T1000 (cell line): ENCODE data around the gene DAB2IP.

Source experiments
- DNase-seq: peaks from one replicate; lab custom pipeline; 2025; ENCODE audit warnings: mixed read lengths; lab: John Stamatoyannopoulos, UW

DAB2IP gene

DNA sequence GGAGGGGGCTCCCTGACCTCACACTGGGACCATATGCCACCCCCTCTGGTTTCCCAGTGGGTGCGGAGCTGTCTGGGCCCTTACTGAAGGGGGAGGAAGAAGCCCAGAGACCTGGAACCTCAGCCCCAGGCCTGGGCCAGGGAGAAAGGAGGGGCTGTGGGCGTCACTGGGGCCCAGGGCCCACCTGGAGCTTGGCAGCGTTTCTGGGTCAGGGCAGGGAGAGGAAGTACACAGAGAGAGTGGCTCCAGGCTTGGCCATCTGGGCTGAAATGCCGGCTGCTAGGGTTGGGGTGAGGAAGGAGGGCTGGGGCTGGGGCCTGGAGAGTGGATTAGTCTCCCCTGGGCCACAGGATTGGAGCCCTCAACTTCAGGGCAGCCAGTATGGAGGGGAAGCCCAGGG is 6.4 kb upstream of the DAB2IP start:
- DNase-seq: no peak

DNA sequence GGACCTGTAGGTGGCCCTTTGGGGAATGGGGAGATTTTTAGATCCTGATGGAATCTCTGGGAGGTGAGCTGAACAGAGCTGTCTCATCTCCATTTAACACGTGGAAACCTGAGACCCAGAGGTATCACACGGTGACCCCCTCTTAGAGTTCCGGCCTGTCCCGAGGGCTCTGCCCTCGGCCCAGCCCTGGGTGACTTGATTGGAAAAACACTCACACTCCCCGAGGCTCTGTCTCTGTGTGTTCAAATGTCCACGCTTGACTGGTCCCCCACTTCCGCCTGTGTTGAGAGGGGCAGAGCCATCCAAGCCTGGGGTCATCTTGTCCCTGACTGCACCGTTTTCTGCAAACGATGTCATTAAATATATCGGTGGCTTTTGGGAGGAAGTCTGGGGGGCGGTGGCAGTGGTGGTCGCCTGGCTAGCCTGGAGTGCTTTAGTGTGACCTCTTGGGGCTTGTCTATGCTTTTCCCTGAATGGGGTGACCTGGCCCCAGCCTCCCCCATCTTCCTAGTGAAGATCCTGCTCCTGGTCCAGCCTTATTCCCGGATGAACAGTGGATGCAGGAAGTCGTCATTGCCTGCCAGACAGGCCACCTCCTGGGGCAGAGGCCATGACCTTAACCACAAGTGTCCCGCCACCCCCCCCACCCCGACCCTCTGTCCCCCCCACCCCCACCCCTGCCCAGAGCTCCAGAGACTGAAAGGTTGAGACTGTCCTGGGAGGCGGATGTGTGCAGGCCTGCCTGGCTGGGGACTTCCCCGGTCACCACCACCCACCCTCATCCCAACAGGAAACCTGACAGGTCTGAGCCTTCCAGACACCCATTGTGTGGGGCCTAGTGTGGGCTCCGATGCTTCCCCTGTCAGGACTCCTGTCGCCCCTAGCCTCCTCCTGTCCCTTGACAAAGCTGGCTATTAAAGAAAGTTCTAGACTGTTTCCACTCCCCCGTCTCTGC is 5.3 kb upstream of the DAB2IP start:
- DNase-seq: no peak

DNA sequence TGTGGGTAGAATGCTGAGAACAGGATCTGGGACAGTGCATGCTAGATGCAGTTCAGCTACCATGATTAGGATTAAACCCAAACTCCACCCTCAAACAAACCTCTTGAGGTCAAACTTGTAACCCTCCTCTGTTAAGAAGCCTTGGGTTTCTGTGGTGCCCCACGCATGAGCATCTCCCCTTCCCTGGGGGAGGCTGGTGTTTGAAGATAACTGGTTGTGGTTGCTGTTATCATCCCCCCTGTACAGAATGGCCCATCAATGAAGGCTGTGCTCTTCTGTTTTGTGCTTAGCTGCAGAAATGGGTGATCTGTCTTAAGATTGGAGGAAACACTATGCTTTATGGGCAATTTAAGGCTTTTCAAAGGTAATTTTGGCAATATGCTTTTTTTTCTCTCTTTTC is 4.4 kb upstream of the DAB2IP start:
- DNase-seq: no peak

DNA sequence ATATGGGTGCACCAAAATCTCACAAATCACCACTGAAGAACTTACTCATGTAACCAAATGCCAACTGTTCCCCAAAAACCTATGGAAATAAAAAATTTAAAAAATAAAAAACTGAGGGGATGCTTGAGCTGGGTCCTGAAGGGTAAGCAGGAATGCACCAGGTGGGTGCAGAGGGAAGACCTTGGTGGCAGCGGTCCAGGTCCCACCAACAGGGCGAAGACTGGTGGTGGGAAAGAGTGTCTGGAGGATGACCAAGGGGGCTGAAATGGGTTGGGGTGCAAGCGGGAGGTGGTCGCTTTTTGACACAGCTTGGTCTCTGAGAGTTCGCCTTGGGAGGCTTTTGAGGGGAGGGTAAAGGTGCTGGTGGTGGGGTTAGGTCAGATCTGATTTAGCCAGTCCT is 3.3 kb upstream of the DAB2IP start:
- DNase-seq: no peak

DNA sequence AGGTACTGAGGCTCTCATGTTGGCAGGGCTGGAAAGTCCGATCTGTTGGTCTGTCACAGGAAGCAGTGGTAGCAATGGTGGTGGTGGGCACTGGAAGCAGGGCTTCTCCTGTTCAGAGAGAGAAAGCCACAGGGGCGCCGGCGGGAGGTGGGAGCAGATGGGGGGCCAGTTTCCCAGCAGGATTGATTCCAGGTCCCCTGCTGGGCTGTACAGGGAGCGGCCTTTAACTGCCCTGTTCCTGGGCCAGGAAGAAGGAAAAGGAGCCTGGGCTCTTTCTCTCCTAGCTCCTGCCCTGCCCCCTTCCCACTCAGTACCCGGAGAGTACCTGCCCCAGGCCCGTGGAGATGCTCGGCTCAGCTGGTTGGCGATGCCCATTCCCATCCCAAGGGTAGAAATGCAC is 2.6 kb upstream of the DAB2IP start:
- DNase-seq: no peak

DNA sequence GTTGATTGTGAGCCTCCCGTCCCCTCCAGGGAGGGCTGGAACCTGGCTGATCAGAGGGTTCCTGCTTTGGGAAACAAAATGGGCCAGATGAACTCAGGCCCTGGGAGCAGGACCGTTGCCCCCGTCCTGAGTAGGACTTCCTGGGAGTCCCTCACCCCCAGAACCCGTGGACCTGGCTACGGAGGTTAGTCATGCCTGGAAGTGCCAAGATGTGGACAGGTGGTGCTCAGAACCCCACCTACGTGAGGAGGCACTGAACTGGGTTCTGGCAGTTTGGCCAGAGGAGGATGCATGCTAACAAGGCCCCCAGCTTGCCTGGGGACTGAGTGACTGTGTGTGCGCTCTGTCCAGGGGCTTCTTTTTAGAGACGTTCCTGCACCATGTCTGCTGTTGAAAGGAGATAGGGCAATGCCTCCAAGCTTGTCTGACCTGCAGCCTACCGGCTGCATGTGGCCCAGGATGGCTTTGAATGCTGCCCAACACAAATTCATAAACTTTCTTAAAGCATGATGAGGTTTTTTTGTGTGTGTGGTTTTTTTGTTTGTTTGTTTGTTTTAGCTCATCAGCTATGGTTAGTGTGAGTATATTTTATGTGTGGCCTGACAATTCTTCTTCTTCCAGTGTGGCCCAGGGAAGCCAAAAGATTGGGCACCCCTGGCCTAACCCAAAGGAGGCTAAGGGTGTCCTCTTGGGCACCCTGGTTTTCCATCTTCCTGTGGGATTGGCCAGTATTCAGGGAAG is 1.8 kb upstream of the DAB2IP start:
- DNase-seq: no peak

DNA sequence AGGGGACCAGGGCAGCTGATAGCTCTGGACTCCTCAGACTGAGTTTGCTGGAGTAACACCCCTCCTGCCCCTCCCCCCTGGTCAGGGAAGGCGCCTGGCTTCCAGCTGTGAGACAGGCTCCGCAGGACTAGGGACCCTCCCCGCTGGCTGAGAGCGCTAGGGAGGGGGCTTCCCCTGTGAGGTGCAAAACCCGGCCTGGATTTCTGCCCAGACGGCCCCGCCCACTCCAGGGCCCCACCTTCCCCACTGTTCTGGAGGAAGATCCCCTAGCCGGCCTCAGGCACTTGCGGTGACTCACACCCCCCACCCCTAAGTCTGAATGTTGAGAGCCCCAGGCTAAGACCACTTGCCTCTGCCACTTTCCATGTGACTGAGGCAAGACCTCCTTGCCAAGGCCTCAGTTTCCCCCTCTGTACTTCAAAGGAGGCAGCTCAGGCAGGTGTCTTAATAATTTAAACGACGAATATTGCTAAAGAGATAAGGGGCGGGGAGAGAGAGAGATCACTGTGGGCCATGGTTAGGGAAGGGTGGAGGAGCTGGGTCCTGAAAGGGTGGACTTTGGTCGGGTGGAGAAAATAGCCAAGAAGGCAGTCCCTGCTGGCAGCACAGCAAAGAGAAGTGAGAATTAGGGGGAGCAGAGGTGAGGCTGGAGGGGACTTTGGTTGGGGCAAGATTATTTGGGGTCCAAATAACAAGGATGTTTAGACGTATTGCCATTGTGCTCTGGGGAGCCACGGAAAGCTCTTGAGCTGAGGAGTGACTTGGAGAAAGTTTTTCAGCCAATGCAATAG is 1.0 kb upstream of the DAB2IP start:
- DNase-seq: no peak

DNA sequence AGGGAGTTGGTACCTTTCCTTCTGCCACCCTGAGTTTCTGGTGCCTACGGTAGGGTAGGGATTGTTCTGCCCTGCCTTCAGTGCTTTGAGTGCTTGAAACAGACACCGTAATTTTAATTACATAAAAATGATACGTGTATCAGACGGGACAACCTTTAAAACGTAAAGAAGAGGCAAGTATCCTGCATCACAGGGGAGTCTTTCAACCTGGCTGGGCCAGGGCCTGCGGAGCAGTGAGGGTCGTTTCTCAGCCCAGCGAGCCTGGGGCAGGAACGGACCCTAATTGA is 483 bp upstream of the DAB2IP start:
- no peak for DNase-seq

DNA sequence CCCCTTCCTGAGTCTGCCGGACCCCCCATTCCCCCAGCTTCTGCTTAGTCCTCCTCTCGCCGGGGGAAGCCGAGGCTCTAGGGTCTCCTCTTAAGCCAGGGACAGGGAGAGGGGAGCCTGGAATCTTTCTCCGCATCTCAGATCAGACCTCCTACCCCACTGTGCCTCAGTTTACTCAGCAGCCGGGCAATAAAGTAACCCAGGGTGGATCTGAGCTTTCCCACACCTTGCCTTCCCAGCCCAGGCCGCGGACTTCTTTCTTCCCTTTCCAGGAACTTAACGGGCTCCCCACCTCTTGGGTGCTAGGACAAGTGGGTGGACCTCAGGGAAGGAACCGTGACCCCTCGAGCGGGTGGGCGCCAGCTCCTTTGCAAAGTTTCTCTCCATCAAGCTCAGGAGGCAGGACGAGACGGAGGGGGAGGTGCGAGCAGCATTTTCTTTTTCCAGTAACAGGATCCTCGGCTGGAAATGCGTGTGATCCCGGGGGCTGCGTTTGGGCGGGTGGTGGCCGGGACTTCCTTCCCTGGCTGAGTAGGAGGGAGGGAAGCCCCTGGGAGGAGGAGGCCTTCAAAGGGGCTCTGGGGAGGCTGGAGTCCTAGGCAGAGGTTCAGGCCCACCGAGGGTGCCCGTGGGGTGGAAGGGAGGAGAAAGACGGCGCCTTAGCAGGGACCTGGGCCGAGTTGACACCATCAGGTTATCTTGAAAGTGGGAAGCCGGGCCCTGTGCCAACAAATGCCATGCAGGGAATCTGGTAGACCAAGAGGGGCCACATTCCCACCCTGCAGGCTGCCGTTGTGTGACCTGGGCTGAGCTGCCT is 795 bp downstream of the DAB2IP start:
- DNase-seq: no peak

DNA sequence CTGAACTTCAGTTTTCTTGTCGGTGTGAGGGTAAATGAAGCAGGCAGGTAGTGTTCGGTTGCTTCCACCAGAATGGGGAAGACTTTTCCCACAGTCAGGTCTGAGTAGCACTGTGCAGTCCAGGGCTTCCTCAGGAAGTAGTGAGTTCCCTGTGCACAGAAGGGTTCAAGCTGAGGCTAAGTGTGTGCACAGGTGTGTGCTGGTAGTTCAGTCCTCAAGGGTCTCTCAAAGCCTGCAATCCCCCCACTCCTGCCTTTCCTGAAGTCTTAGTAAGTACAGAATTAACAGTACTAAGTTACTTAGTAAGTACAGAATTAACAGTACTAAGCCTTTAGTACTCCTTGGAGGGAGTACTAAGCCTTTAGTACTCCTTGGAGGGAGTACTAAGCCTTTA is 1.4 kb downstream of the DAB2IP start:
- no peak for DNase-seq

DNA sequence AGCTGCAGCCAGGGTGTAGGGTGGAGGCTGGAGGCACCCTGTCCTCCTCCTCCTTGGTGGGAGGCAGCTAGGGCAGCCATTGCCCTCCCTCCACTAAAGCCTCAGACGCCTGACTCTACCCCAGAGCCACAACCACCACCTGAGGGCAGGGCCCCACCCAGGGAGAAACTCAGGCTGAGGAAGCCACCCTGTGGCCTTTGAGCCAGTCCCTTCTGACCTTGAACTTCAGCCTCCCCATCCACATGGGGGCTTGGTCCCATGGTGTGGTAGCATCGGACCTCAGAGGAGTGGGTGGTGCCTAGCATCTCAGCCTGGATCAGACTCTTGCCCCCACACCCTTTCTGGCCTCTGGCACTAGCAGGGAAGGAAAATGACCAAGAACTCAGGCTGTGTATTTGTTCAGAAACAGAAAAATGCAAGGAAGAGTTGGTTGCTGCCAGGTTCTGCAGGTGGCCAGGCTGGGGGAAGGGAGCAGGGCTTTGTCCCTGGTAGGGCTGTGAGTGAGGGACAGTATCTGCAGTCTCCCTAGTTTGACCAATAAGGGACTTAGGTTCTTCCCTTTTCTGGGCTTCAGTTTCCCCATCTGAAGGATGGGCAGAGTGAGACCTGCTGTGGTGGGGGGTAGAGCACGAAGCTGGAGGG is 3.2 kb downstream of the DAB2IP start:
- DNase-seq: no peak

DNA sequence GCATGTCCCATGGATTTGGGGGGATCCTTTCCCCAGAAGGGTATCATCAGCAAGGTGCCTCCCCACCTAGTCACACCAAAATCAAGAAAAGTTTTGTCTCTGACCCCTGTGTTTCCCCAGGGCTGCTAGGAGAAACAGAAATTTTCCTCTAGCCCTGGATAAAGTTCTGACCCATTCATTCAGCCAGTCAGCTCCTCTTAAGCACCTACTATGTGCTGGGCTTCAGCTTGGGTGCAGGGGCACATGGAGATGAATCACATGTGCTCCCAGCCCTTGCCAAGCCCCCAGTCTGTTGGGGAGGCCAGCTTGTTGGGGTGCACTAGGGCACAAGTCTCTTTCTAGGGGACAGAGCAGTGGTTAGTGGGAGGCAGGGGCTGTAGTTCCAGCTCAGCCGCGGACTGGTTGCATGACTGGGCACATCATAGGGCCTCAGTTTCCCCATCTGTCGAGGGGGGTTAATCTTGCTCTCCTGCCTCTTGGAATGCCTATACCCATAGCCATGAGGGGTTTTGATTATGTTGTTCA is 3.9 kb downstream of the DAB2IP start:
- DNase-seq: no peak

DNA sequence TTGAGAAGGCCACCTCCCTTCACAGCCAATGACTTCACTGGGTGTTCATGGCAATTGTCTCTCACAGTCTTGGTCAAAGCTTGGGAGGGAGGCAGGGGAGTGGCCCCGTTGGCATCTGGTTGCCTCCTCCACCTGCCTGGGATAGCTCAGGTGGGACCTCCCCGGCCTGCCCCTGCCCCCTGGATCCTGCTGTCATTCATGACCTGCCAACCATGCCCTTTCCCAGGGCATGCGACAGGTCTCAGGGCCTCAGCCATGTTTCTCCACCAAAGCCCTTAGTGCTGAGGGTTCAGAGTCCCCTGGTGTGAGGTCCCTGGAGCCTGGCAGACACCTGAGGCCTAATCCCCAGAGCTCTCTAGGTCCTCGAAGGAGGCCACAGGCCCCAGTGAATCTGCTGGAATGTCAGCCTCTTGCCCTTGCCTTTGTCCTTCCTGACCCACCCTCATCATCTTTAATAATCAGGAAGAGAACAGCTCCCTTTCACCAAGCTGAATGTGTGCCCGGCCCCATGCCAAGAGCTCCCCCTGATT is 5.6 kb downstream of the DAB2IP start:
- DNase-seq: no peak

DNA sequence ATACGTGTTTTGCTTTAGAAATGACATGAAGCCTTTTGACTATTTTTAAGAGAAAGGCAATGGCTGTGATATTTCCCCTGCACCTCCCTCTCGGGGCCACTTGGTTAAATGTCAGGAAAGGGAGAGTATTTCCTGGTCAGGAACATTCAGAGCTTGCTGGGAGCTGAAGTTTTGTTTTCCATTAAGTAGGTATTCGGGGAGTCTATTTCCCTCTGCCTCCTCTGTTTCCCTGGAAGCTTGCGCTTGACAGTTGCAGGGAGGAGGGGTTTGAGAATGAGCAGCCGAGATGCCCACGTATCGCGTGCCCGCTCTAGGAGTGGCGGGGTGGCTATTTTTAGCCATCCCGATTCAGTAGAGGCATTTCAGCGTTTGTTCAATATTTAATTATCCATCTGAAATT is 6.7 kb downstream of the DAB2IP start:
- no peak for DNase-seq

DNA sequence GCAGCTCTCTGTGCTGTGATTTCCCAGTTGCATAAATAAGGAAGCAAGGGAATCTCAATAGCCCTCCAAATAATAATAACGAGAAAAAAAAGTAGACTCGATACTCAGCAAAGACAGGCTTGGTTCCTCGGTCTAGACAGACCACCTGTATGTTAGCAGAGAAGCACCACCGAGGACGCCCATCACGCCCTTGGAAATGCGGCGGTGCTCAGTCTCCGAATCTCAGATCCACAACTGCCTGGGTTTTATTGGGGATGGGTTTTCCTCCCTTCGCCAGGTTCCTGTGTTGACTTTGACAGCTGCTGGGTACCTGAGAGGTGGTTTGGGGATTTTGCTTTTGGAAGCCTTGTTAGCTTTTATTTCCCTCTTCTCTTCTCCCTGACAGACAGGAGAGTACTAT is 7.2 kb downstream of the DAB2IP start:
- no peak for DNase-seq

DNA sequence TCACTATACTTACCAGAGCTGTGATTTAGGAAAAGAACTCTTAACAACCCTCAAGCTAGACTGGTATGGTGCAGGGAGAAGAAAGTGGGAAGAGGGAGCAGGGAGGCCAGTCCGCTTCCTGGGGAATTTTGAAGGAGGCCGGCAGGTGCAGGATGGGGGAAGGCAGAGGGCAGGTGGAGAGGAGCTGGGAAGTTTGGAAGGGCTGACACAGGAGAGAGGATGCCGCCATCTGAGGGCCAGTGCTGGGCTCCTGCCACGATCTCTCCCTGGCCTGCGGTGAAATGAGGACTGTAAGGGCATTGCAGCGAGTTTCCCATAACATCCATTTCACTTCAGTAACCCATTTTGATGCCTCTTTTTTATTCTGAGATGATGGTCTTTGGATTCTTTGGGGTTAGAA is 8.9 kb downstream of the DAB2IP start:
- DNase-seq: no peak

DNA sequence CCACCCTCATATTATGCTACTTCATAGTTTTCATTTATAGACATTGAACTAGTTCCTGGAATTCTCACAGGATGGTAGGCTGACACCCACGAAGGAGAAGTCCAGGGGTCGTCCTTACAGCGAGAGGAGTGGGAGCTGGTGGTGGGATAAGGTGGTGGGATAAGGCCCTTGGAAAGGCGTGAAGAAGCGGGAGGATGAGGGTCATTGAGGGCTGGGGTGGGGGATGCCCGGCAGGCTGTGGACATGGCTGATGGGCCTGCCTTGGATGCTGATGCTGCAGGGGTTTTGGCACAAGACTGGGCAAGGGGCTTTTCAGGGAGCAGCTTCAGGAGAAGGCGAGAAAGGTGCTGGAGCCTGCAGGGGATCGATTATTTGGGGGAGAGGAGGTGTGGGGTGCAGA is 9.4 kb downstream of the DAB2IP start:
- DNase-seq: no peak

DNA sequence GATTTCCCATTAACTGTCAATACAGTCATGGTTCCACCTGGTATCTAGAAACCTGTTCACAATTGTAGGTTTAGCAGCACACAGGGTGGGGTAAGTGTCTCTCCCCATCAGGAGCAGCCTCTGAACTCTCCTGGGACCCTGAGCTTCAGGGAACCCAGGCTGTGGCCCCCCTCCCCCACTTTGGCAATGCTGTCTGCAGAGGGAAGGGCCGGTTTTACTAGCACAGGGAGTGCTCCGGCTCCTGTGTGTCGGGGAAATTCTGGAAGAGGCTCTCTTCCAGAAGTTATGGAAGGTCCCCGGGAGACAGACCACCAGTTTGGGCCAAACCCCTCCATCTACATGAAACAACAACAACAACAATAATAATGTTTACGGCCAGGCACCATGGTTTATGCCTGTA is 9.9 kb downstream of the DAB2IP start:
- DNase-seq: no peak

DNA sequence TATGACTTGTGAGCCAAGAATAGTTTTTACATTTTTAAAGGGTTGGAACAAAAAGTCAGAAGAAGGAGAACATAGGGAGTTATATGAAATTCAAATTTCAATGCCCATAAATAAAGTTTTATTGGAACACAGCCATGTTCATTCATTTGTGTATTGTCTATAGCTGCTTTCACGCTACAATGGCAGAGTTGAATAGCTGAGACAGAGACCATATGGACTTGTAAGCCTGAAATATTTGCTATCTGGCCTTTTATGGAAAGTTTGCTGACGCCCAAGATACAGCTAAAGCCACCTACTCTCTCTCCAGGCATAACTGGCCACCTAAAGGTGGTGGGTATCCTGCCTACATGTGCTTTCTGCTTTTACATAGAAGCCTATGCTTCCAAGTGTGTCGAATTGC is 10.9 kb downstream of the DAB2IP start:
- DNase-seq: no peak

DNA sequence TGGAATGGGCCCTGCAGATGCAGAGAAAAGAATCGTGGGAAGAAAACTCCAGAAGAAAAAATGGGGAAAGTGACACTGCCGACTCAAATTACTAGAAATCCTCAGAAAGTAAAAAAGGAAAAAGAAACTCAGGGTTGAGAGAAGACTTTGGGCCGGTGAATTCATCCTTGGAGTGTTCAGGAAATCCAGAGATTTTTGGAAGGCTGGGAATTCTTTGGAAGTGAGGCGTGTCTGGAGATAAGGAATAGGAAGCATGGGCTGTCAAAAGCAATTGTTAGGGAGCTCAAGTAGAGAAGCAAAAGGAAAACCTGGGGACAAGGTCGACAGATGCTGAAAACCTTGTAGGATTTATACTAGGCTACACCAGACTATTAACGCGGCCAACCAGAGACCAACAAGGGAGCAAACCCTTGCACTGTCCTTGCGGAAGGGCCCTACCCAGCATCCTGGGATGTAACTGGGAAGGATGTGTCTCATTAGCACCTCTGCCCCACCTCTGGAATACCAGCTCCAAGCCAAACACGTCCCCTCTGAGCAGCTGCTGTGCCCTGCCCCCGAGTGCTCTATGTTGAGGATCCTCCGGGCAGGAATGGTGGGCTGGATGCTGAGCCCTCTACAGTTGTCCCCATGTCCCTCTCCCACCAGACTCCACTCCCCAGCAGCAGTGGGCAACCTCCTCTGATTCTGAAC is 11.6 kb downstream of the DAB2IP start:
- DNase-seq: no peak
